GM19452 (cell line): ENCODE measurements around the gene PGP.

Source experiments
- ATAC-seq: cut with Tn5 transposase; IDR thresholded peaks from one replicate; pipeline ENCODE4 v1.9.1; 2021; ENCODE audit not compliant: unreplicated experiment

PGP gene

GRCh38 chr16:2183671-2184070 lies 31.0 kb downstream of the PGP start:
- ATAC-seq: no peak

GRCh38 chr16:2181952-2182351 lies 32.7 kb downstream of the PGP start:
- no peak for ATAC-seq

- ATAC-seq: no peak
These were observed 33.4 kb downstream of the PGP start for GRCh38 chr16:2180962-2181923.

- ATAC-seq: no peak
These were observed 34.2 kb downstream of the PGP start for GRCh38 chr16:2180461-2180860.

GRCh38 chr16:2179576-2179975 lies 35.1 kb downstream of the PGP start:
- ATAC-seq: no peak

GRCh38 chr16:2179107-2179501 lies 35.5 kb downstream of the PGP start:
- ATAC-seq: no peak

GRCh38 chr16:2178321-2179106 lies 36.1 kb downstream of the PGP start:
- no peak for ATAC-seq

- no peak for ATAC-seq
These were observed 37.1 kb downstream of the PGP start for GRCh38 chr16:2177561-2177960.

GRCh38 chr16:2177101-2177500 lies 37.5 kb downstream of the PGP start:
- no peak for ATAC-seq

- no peak for ATAC-seq
These were observed 38.6 kb downstream of the PGP start for GRCh38 chr16:2176047-2176446.

- ATAC-seq: no peak
These were observed 39.2 kb downstream of the PGP start for GRCh38 chr16:2175454-2175853.

GRCh38 chr16:2174396-2175131 lies 40.1 kb downstream of the PGP start:
- no peak for ATAC-seq

GRCh38 chr16:2173916-2174315 lies 40.7 kb downstream of the PGP start:
- no peak for ATAC-seq

GRCh38 chr16:2173366-2173765 lies 41.3 kb downstream of the PGP start:
- no peak for ATAC-seq

- no peak for ATAC-seq
These were observed 41.8 kb downstream of the PGP start for GRCh38 chr16:2172688-2173335.

GRCh38 chr16:2171601-2172178 lies 43.0 kb downstream of the PGP start:
- ATAC-seq: no peak

GRCh38 chr16:2170587-2171435 lies 43.8 kb downstream of the PGP start:
- ATAC-seq: no peak

- ATAC-seq: no peak
These were observed 44.6 kb downstream of the PGP start for GRCh38 chr16:2170080-2170479.

- no peak for ATAC-seq
These were observed 47.5 kb downstream of the PGP start for GRCh38 chr16:2167068-2167638.
